Frontal cortex (tissue), 4 donors: ENCODE results near the gene IL23R. TPM values are rescaled to one million over a fixed set of nuclear protein-coding genes. Genes with fewer than 3 reads are reported as not detected.
"Not testable (repeated sequence)": the region's sequence is repeated elsewhere in the genome, so short reads cannot be mapped to it uniquely, and the experiment has no call there.

ENCODE experiments used
- DNase-seq, 2 donors: peaks; one replicate each; pipeline ENCODE4 v3.0.0; 2012; ENCODE audit warnings: low spot score in 2 of 2
- FAIRE-seq: peaks from 2 replicates; lab custom pipeline; 2012; peaks lifted over from hg19 to GRCh38; lab: Jason Lieb, UNC
- total RNA-seq: library from RNA; depleted of rRNA; stranded (reverse); fragments of >200 nt; gene quantifications from one replicate; pipeline ENCODE4 v1.2.3, GENCODE V29; 2014
- donor health status: control.
- donor health status: control.
- donor health status: control.

The IL23R gene
- total RNA-seq, 1 donor from 2014 or later: not detected

DNA sequence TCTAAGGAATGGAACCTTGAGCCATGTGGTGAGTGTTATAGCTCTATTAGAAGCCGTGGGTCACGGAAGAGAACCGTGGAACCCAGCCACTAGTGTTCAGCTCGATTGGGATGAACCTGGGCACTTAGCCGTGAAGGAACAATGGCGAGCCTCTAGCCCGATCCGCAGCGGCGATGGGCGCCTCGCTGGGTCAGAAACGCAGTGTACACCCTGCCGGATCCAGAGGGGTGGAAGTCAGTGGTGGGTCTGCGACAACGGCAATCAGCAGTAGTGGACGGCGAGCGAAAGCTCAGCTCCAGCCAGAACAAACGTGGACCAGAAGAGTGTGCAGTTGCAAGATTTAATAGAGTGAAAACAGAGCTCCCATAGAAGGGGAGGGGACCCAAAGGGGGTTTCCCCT is 18.3 kb upstream of the IL23R start:
- DNase-seq, FAIRE-seq: not testable (repeated sequence)

DNA sequence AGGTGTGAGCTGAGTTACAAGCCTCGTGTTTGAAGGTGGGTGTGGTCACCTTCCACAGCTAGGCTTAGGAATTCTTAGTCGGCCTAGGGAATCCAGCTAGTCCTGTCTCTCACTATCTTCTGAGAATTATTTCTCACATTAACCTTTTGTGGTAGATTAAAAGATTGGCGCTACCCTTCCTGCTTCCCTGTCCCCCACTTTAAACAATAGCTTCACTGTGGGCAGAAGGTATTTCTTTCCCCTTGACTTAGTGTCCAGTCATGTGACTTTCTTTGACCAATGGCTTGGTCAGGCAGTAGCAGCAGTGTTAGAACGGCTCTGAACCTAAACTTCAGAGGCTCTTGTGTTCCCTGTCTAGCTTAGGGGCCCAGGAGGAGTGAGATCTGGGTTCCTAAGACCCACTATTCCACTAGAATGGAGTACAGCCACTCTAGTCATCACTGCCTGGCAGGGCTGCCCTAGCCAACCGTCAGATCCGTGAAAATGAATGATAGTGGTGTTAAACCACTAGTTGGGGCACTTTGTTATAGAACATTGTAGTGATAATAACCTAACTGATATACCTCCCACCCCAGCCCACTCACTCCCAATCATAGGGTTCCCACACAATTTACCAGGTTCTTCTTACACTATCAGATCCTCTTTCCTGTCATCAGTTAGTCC is 17.6 kb upstream of the IL23R start:
- no peak for FAIRE-seq
- DNase-seq: no peak

DNA sequence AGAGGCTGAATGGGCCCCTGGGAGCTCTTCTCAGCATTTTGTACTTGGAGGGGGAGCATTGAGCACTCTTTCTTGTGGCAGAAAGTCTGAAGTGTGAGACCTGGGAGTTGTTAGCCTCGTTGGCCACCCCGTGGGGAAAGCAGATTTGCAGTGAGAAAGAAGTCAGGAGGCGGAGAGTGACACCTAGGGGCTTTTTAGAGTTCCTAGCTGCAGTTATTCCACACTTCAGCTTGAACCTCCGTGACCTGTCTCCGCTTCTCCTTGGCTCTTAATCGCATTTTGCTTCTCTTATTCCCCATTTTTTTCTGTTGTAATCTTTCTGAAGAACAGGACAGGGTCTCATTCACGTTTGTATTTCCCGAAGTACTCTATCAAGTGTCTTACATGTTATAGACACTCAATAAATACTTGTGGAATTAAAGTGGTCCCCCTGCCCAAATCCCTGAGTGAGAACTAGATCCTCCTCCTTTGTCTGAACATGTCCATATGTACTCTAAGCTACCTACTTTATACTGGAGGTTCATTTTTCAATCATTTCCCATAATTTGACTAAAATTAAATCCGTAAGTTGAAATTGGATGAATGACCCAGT is 17.0 kb upstream of the IL23R start:
- no peak for FAIRE-seq
- peak; percentile 22 to 47 for DNase-seq

GRCh38 chr1:67150931-67151330 is 15.3 kb upstream of the IL23R start:
- FAIRE-seq: no peak

GRCh38 chr1:67158401-67158800 is 7.9 kb upstream of the IL23R start:
- FAIRE-seq: no peak
- DNase-seq: no peak

More at GRCh38 chr1:67150931-67151330, 15.3 kb upstream of the IL23R start:
- no peak for DNase-seq

GRCh38 chr1:67159233-67159632 is 7.0 kb upstream of the IL23R start:
- DNase-seq (no peak), FAIRE-seq (no peak)

DNA sequence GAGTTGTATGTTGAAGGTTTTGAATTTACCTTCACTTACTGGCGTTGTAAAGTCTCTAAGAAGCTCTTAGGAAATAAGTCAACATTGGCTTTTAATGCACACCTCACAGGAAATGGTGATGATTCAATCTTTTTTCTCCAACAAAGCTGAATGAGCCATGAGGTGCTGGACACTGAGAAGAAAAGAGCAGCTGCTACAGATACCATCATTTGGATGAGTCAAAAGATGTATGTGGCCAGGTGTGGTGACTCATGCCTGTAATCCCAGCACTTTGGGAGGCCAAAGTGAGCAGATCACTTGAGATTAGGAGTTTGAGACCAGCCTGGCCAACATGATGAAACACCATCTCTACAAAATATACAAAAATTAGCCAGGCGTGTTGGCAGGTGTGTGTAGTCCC is 3.3 kb upstream of the IL23R start:
- no peak for DNase-seq
- FAIRE-seq: no peak

DNA sequence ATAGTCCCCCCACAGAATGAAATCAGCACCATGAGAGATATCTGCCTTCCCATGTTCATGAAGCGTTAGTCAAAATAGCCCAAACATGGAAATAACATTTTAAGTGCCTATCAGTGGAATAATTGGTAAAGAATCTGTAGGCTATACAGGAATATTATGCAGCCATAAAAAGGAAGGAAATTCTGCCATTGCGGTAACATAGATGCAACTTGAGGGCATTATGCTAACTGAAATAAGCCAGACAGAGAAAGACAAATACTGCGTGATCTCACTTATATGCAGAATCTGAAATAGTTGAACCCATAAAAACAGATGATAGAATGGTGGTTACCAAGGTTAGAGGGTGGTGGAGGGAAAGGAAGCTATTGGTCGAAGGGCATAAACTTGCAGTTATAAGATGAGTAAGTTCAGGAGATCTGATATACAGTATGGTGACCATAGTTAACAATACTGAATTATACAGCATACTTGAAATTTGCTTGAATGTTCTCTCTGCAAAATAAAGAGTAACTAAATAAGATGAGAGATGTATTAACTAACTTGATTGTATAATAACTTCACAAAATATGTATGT is 699 bp upstream of the IL23R start:
- DNase-seq (no peak), FAIRE-seq (no peak)

DNA sequence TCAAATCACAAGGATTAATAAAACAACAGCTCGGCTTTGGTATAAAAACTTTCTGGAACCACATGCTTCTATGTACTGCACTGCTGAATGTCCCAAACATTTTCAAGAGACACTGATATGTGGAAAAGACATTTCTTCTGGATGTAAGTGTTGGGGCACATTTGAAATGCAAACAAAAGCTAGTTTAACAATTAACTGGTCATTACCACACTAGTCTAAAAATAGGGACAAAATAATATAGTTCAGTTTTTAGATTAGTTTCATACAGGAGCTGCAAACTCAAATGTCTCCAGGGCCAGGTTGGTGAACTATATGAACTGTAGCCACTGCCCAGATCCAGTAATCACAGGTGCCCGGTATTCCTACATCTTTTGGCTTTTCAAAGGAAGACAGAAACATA is 3.2 kb downstream of the IL23R start:
- no peak for FAIRE-seq
- DNase-seq: no peak

- FAIRE-seq: no peak
- no peak for DNase-seq
These were observed 3.7 kb downstream of the IL23R start for GRCh38 chr1:67169932-67170331.

DNA sequence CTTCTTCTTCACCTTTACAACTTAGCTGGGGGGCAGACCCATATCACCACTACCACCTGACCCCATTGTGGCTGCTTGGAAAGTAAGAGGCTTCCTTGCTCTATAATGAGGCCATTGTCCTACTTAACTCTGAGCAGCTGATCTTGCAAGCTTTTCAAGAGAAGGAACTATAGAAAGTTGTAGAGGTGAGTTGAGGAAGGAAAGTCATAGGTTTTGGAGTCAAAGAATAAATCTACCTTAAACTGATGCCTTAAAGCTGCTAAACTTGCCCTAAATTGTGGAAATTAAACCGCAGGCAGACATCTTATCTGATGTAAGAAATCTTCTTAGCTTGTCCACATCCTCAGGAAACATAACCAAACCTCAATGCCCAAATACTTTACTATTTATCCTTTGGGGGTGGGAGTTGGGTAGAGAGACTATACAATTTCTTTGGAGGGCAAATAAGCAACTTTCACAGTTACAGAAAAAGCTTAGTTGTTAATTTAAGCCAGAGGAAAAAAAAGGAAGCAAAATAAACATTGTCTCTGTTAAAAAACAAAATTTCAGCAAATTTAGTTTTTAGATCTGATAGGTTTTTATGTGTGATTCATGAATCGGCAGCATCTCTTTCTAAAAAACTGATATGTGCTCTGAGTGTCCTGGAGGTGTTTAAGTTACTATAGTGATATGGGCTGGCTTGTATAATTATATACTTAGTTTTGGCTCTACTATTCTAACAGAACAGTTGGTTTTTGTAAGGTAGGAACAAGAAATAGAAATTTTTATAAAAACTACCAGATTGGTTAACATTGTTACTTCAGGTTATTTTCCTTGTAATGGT is 4.7 kb downstream of the IL23R start:
- FAIRE-seq (no peak), DNase-seq (no peak)

DNA sequence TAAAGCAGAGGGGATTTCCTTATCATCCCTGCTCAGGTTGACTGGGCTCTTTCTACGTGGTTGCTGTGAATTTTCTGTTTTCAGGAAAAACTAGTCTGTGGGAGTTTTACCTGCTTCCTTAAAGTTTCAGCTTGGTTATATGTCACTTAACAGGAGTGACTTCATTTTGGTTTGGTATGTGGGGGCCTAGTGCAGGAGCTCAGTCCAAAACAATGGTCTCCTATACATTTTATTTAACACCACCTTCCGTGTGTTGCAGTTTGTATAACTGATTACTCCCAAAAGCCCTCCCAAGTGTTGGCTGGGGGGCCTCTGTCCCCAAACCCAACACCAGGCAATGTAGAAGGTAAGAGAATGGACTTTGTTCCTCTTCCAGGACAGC is 5.3 kb downstream of the IL23R start:
- no peak for DNase-seq
- FAIRE-seq: no peak

GRCh38 chr1:67171978-67172377 is 5.7 kb downstream of the IL23R start:
- no peak for FAIRE-seq
- no peak for DNase-seq

DNA sequence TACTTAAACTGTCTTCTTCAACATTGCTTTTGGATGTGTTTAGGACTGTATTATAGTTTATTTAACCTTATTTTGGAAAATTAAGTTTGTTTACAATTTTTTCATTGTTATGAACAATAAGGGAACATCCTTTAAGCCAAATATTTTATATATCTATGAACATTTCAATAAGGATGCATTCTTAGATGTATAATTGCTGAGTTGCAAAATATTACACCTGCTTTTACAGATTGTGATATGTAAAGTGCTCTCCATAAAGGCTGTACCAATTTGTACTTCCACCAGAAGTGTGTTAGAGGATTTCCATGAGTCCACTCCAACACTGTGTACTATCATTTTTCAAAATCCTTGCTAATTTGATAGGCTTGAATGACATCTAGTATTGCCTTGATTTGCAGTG is 7.7 kb downstream of the IL23R start:
- FAIRE-seq: no peak

DNA sequence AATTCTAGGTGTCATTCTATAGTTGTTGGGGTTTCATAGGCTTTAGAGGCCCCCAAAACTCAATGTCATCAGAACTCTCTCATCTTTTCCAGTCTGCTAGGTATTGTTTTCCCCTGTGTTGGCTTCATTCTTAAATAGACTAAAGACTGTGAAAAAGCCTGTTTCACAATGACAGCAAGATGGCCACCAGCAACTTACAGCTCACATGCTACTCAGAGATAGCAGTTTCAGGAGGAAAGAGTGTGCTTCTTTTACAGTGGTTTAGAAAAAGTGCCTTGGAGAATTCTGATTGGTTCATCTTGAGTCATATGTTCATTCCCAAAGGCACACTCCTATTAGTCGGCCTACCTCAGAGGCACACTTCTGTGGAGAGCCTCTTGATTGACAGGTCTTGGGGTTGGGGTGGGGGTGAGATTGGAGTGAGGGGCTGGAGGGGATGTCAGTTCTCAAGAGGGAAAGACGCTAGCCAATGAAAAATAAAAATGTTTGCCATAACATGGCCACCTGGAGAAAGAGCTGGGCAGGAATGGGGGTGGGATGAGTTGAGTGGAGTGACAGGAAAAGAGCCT is 8.5 kb downstream of the IL23R start:
- FAIRE-seq (no peak), DNase-seq (no peak)

More for the DNA sequence above, 7.7 kb downstream of the IL23R start:
- DNase-seq: no peak

DNA sequence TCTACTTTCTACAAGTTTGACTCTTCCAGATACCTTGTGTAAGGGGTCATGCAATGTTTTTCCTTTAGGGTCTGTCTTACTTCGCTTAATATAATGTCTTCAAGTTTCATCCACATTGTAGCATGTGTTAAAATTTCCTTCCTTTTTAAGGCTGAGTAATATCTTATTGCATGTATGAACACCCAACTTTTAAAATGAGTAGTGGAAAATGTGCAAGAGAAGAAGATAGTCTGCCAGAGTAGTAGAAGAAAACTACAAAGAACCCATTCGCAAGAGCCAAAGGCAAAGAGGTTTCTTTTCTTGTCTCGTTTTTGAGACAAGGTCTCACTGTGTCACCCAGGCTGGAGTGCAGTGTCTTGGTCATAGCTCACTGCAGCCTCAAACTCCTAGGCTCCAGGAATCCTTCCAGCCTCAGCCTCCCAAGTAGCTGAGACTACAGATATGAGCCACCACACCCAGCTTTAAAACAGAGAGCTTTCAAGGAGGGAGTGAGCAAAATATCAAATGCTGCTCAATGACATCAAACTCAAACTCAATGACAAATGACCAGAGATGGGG is 9.4 kb downstream of the IL23R start:
- FAIRE-seq (no peak), DNase-seq (no peak)

GRCh38 chr1:67184838-67185421 is 18.7 kb downstream of the IL23R start:
- DNase-seq: no peak
- FAIRE-seq: no peak

- DNase-seq (no peak), FAIRE-seq (no peak)
These were observed 21.9 kb downstream of the IL23R start for GRCh38 chr1:67188137-67188536.

DNA sequence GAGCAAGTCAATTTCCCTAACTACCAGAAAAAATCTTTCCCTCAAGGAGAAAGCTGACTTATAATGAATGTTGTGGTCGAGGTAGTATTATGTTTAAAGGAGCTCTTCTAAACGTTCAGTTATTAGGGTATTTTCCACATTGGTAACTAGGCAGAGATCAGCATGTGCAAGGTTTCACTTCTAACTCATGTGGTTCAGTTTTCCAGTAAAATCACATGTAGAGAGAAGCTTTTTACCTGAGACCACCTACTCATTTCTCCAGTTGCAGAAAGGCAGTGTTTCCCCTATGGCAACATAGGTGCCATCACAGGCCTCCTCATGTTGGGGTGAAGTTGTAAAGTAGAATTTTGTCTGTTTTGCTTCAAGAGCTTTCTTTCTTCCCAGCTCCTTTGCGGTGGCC is 23.7 kb downstream of the IL23R start:
- no peak for FAIRE-seq
- DNase-seq: no peak

GRCh38 chr1:67190410-67190809 is 24.2 kb downstream of the IL23R start:
- DNase-seq (no peak), FAIRE-seq (no peak)
